Measurements from ENCODE around the gene ENPP1. TPM values are rescaled to one million over a fixed set of nuclear protein-coding genes. Genes with fewer than 3 reads are reported as not detected.

ENPP1 gene
- polyA plus RNA-seq, 1 of the 3 experiments (the other 2 are of a cell fraction): not detected

GRCh38 chr6:131765081-131765803, 42.6 kb upstream of the ENPP1 start:
- H3K9ac ChIP-seq: no peak overlapping the region
- DNase-seq: no peak
- H3K4me1 ChIP-seq (ENCODE audit: control insufficient read depth in 1 of 2, insufficient read depth in 2 of 2, low read depth in 1 of 2, low read length in 1 of 2): no peaks in the 10 kb centered on the region; a peak in 1 of 4 replicates
- H4K20me1 ChIP-seq (ENCODE audit: insufficient read depth): no peaks in the 10 kb centered on the region
- H2AFZ ChIP-seq (ENCODE audit: low read depth): no peak overlapping the region
- no peak overlapping the region for H3K4me2 ChIP-seq
- no peak overlapping the region for H3K4me3 ChIP-seq (ENCODE audit: low read depth in 2 of 2, low read length in 1 of 2)
- TF ChIP-seq IRF3 (IDR thresholded peaks at IDR 0.05; ENCODE audit: low read depth, low read length) (no peak), SIN3A (IDR thresholded peaks at IDR 0.05; ENCODE audit: borderline replicate concordance, low read depth, low read length) (no peak), RFX5 (IDR thresholded peaks at IDR 0.05; ENCODE audit: low read length) (no peak), RXRA (IDR thresholded peaks at IDR 0.05; ENCODE audit: borderline replicate concordance, low read depth) (no peak), ZBTB33 (IDR thresholded peaks at IDR 0.05; ENCODE audit: borderline replicate concordance, low read depth) (no peak), FOSL2 (IDR thresholded peaks at IDR 0.05; ENCODE audit: borderline replicate concordance, low read depth) (no peak), CHD2 (IDR thresholded peaks at IDR 0.05; ENCODE audit: low read length, partially characterized antibody) (no peak), PBX3 (IDR thresholded peaks at IDR 0.05) (no peak), FOXJ3 (CRISPR knock-in tag; IDR thresholded peaks at IDR 0.05) (no peak), RAD21 (IDR thresholded peaks at IDR 0.05; ENCODE audit: low read length) (no peak), MEF2A (IDR thresholded peaks at IDR 0.05; ENCODE audit: borderline replicate concordance, low read depth) (no peak), GABPA (IDR thresholded peaks at IDR 0.05; ENCODE audit: low read depth) (no peak), ELF1 (IDR thresholded peaks at IDR 0.05) (no peak)
- no peaks in the 10 kb centered on the region for H3K36me3 ChIP-seq (replicated peaks in 1 of 2; ENCODE audit: control insufficient read depth in 1 of 2, insufficient read depth in 2 of 2, low read length in 1 of 2)
- H3F3A ChIP-seq (replicated peaks; ENCODE audit: insufficient read depth): no peaks in the 10 kb centered on the region
- H3K27ac ChIP-seq (ENCODE audit: low read depth in 2 of 2, low read length in 1 of 2): no peak overlapping the region
- ChIA-PET POLR2A (no interaction called here), CTCF (no interaction called here)
- WGBS (ENCODE audit: low lambda C conversion rate): 16% methylated on average over 9 of the region's 9 CpGs
- H3K9me3 ChIP-seq: no peaks in the 10 kb centered on the region
- no peaks in the 10 kb centered on the region for H3K9me2 ChIP-seq
- H3K79me2 ChIP-seq (ENCODE audit: insufficient read depth): no peaks in the 10 kb centered on the region
- H3K27me3 ChIP-seq (ENCODE audit: insufficient read depth): peaks cover 28% of the 10 kb centered on the region; the same call in 1 of the 2 replicates

GRCh38 chr6:131765804-131766135, 42.0 kb upstream of the ENPP1 start:
- ChIA-PET CTCF (no interaction called here), POLR2A (no interaction called here)
- Histone ChIP-seq H3K79me2 (ENCODE audit: insufficient read depth) (no peaks in the 10 kb centered on the region), H3K4me1 (ENCODE audit: control insufficient read depth in 1 of 2, insufficient read depth in 2 of 2, low read depth in 1 of 2, low read length in 1 of 2) (no peaks in the 10 kb centered on the region; a peak in 1 of 4 replicates), H3K9ac (no peak overlapping the region), H3K4me3 (ENCODE audit: low read depth in 2 of 2, low read length in 1 of 2) (no peak overlapping the region), H4K20me1 (ENCODE audit: insufficient read depth) (no peaks in the 10 kb centered on the region), H3K27ac (ENCODE audit: low read depth in 2 of 2, low read length in 1 of 2) (no peak overlapping the region), H3F3A (replicated peaks; ENCODE audit: insufficient read depth) (no peaks in the 10 kb centered on the region), H2AFZ (ENCODE audit: low read depth) (no peak overlapping the region), H3K4me2 (no peak overlapping the region), H3K9me3 (no peaks in the 10 kb centered on the region), H3K36me3 (replicated peaks in 1 of 2; ENCODE audit: control insufficient read depth in 1 of 2, insufficient read depth in 2 of 2, low read length in 1 of 2) (no peaks in the 10 kb centered on the region), H3K9me2 (no peaks in the 10 kb centered on the region), H3K27me3 (ENCODE audit: insufficient read depth) (peaks cover 28% of the 10 kb centered on the region; the same call in 1 of the 2 replicates)
- TF ChIP-seq RXRA (IDR thresholded peaks at IDR 0.05; ENCODE audit: borderline replicate concordance, low read depth): no peak
- DNase-seq: no peak
- 9% methylated on average over 4 of the region's 4 CpGs for WGBS (ENCODE audit: low lambda C conversion rate)

Measured in SK-N-SH (cell line).